Measurements from ENCODE around the gene ZNF444.

The ZNF444 gene

DNA sequence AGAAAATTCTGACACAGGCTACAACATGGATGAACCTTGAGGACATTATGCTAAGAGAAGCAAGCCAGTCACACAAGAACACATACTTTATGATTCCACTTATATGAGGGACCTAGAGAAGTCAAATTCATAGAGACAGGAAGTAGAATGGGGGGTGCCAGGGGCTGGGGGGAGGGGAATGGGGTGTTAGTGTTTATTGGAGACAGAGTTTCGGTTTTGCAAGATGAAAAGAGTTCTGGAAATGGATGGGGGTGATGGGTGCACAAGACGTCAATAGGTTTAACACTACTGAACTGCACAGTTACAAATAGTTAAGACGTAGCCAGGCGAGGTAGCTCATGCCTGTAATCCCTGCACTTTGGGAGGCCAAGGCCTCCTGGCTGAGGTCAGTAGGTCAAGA is 16.5 kb upstream of the ZNF444 start:
- DNase-seq (ENCODE audit: low read depth): no peak
- H3K4me3 ChIP-seq (ENCODE audit: low read length): no peak overlapping the region
- TF ChIP-seq, protein P1, sequence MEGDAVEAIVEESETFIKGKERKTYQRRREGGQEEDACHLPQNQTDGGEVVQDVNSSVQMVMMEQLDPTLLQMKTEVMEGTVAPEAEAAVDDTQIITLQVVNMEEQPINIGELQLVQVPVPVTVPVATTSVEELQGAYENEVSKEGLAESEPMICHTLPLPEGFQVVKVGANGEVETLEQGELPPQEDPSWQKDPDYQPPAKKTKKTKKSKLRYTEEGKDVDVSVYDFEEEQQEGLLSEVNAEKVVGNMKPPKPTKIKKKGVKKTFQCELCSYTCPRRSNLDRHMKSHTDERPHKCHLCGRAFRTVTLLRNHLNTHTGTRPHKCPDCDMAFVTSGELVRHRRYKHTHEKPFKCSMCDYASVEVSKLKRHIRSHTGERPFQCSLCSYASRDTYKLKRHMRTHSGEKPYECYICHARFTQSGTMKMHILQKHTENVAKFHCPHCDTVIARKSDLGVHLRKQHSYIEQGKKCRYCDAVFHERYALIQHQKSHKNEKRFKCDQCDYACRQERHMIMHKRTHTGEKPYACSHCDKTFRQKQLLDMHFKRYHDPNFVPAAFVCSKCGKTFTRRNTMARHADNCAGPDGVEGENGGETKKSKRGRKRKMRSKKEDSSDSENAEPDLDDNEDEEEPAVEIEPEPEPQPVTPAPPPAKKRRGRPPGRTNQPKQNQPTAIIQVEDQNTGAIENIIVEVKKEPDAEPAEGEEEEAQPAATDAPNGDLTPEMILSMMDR (conservative IDR thresholded peaks at IDR 0.05; ENCODE audit: low read length): no peak

DNA sequence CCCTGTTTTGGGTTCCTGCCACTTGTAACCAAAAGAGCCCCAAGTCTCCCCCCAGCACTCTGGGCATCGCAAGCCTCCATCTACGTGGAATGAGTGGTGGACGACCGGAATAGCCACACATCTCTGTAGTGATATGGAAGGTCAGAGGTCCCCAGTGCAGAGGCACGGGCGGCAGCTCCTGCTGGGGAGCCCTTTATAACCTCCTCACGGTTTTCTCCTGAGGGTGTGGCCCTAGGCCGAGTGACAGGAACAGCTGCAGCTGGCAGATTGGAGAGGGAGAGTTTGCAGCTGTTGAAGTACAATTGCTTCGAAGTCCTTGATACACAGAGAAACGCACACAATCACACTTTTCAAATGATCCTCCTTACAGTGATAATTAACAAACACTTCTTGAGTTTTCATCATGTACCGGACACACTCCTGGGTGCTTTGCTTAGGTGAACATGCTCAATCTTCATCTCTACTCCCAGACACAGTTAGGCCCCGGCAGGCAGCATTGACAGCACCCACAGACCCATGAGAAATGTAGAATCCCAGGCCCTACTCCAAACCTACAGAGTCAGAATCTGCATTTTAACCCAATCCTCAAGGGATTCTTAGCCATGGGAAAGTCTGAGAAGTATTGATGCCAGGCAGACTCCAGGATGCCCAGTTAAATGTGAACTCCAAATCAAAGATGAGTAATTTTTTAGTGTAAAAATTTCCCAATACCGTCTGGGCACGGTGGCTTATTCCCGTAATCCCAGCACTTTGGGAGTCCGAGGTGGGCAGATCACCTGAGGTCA is 15.1 kb upstream of the ZNF444 start:
- no peak for DNase-seq (ENCODE audit: low read depth)
- TF ChIP-seq, protein P1 (conservative IDR thresholded peaks at IDR 0.05; ENCODE audit: low read length): no peak
- no peak overlapping the region for H3K4me3 ChIP-seq (ENCODE audit: low read length)

DNA sequence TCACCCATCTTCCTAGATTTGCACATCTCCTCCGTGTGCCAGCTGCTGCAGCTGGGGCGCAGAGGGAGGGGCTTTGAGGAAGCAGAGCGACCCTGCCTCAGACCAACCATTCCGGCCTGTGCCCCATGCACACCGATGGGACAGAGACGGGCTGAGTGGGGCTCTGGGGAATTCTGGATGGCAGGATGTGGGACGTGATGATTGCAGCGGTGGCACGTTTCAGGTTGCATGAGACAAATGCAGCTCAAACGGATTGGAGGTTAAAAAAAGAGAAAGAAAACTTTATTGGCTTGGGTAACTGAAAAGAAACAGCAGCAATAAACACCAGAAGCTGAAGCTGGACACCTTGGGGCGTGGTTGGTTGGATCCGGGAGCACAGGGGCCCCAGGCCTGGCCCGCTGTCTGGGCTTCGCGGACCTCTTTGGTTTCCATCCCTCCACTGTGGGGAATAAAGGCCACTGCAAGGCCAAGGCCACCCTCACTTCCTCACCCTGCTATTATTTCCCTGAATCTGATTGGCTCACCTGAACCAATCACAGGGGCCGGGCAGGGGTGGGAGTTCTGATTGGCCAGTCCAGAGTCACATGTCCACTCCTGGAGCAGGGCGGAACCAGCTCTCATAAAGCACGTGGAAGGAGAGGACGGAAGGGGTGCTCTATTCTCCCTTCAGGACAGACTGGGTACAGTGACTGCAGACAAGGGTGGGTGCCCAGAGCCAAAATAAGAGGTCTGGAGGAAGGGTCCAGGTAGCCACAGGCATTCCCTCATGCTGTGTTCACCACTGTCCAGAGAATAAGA is 13.9 kb upstream of the ZNF444 start:
- no peak for DNase-seq (ENCODE audit: low read depth)
- TF ChIP-seq, protein P1 (conservative IDR thresholded peaks at IDR 0.05; ENCODE audit: low read length): no peak
- no peak overlapping the region for H3K4me3 ChIP-seq (ENCODE audit: low read length)

DNA sequence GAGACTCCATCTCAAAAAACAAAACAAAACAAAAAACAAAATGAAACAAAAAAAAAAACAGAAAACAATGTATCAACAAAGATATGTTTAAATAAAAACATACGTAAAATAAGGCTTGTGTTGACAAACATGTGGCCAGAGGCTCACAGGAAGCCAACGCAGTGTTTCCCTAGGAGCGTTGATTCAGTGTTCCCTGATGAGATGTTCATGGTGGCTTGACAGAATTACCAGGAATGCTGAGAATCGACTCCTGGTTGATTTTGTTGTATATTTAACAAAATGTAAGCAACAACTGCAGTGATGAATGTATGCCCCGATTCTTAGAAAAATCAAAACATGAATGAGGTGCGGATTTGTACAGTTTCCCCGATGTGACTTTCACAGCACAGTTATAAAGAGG is 11.1 kb upstream of the ZNF444 start:
- H3K4me3 ChIP-seq (ENCODE audit: low read length): no peak overlapping the region
- TF ChIP-seq, protein P1 (conservative IDR thresholded peaks at IDR 0.05; ENCODE audit: low read length): no peak

DNA sequence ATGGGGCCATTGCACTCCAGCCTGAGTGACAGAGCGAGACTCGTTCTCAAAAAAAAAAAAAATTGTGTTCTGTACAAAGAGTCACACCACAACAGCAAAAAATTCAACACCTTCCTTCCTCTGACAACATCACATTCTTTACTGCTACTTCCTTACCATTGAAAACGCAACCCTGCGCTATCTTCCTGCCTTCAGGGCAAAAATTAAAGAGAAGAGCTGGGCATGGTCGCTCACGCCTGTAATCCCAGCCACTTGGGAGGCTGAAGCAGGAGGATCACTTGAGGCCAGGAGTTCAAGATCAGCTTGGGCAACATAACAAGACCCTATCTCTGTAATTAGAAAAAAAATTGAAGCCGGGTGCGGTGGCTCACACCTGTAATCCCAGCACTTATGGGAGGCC is 9.4 kb upstream of the ZNF444 start:
- no peak overlapping the region for H3K4me3 ChIP-seq (ENCODE audit: low read length)
- TF ChIP-seq, protein P1 (conservative IDR thresholded peaks at IDR 0.05; ENCODE audit: low read length): no peak
- DNase-seq (ENCODE audit: low read depth): no peak

More for the DNA sequence above, 11.1 kb upstream of the ZNF444 start:
- no peak for DNase-seq (ENCODE audit: low read depth)

DNA sequence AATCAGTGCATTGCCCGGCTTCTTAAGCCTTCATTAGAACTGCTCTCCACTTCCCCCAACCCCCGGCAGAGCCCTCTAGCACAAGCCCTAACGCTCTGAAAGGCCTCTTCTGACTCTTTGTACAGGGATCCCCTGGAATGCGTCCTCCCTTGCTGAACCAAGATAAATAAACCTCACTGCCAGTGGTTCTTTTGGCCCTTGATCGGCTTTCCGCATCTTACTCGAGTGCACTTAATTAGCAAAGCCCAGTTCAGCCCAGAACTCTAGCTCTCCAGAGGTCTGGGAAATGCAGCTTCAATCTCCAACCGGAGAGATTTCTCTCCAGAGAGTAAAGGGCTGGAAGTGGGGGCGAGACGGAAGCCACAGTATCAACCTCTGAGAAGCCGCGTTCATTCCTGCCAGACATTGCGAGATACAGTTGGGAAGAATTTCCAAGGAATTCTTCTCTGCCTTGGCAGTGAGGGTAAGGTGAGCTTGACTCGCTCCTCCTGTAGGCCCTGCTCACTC is 8.7 kb upstream of the ZNF444 start:
- peak; percentile 39 for DNase-seq (ENCODE audit: low read depth)
- H3K4me3 ChIP-seq (ENCODE audit: low read length): no peak overlapping the region
- TF ChIP-seq, protein P1 (conservative IDR thresholded peaks at IDR 0.05; ENCODE audit: low read length): no peak
